Right lobe of liver (tissue), 4 donors: ENCODE results near the gene SELENOI.

Experiments used
- POLR2A ChIP-seq: fragments of 450-650 bp; IDR thresholded peaks from one replicate; pipeline ENCODE4 v1.6.1; 2017; ENCODE audit warnings: antibody characterized with exemption, mild to moderate bottlenecking
- TF ChIP-seq, protein P1 (sequence below), 4 donors: fragments of 200-600 bp in 3 of 4; fragments of 450-650 bp in 1 of 4; IDR thresholded peaks; one replicate each; pipeline versions ENCODE4 v1.5.1 to v1.8.0; 2016 to 2022; ENCODE audit warnings: antibody characterized with exemption in 4 of 4, mild to moderate bottlenecking in 2 of 4
- donor health status: DM: no; HTN: no; CAD: no.
- donor health status: DM: no; HTN: no; CAD: no.
- donor health status: DM: no; HTN: yes; CAD: no.

DNA sequence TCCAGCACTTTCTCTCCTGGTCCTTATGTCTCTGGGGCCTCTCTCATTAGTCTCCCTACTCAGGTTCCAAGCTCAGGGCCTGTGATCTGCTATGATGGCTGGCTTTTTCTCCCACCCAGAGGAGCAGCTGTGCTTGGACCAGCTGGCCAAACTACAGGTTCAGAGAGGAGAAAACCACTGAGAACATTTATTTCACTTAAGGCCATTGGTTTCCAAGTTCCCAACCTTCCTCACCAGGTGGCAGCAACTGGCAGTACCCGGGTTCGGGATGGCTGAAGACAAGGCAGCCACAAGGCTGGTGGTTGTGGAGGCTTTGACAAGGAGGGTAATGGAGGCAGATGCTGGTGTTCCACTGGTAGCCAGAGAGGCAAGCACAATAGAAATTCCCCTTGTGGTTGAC is 29.9 kb upstream of the SELENOI start:
- TF ChIP-seq, protein P1, sequence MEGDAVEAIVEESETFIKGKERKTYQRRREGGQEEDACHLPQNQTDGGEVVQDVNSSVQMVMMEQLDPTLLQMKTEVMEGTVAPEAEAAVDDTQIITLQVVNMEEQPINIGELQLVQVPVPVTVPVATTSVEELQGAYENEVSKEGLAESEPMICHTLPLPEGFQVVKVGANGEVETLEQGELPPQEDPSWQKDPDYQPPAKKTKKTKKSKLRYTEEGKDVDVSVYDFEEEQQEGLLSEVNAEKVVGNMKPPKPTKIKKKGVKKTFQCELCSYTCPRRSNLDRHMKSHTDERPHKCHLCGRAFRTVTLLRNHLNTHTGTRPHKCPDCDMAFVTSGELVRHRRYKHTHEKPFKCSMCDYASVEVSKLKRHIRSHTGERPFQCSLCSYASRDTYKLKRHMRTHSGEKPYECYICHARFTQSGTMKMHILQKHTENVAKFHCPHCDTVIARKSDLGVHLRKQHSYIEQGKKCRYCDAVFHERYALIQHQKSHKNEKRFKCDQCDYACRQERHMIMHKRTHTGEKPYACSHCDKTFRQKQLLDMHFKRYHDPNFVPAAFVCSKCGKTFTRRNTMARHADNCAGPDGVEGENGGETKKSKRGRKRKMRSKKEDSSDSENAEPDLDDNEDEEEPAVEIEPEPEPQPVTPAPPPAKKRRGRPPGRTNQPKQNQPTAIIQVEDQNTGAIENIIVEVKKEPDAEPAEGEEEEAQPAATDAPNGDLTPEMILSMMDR (IDR thresholded peaks at IDR 0.05), result peak in 2 of 4 donors; percentile 13 to 16
- no peak for TF ChIP-seq POLR2A
